WTC11 (cell line): ENCODE measurements around the gene CORO7. TPM values are rescaled to one million over a fixed set of nuclear protein-coding genes. Genes with fewer than 3 reads are reported as not detected.
A peak's percentile ranks its signal among the peaks of the same experiment; 100 is the strongest.
"Not testable (repeated sequence)": the region's sequence is repeated elsewhere in the genome, so short reads cannot be mapped to it uniquely, and the experiment has no call there.

ENCODE experiments used
- ATAC-seq: fragments of 200-7000 bp; cut with Tn5 transposase; 2 replicates; pipeline ENCODE4 v1.10.0; 2021; ENCODE audit warnings: mild to moderate bottlenecking, moderate library complexity
- CTCF ChIA-PET: fragments of 300-600 bp; sonication (Branson Sonifier 250); formaldehyde crosslinking; loops from one replicate; lab custom pipeline; 2021; ENCODE audit warnings: antibody characterized with exemption; lab: Charles Lee
- POLR2A ChIA-PET: fragments of 350-600 bp; sonication (Branson Sonifier 250); formaldehyde crosslinking; loops from one replicate; lab custom pipeline; 2021; ENCODE audit warnings: antibody characterized with exemption; lab: Charles Lee
- DNase-seq: peaks from one replicate; pipeline ENCODE4 v3.0.0; 2021; ENCODE audit warnings: low spot score
- H3K27ac Mint-ChIP-seq: 2 replicates; pipeline ENCODE4 v1.8.0; 2021; ENCODE audit warnings: mixed read lengths
- H3K27me3 Mint-ChIP-seq: 2 replicates; pipeline ENCODE4 v1.8.0; 2021; ENCODE audit warnings: low read depth, mild to moderate bottlenecking, moderate library complexity, mixed read lengths
- H3K36me3 Mint-ChIP-seq: 2 replicates; pipeline ENCODE4 v1.8.0; 2021; ENCODE audit warnings: mixed read lengths
- H3K4me1 Mint-ChIP-seq: 2 replicates; pipeline ENCODE4 v1.8.0; 2022; ENCODE audit warnings: mixed read lengths
- H3K4me3 Mint-ChIP-seq: 2 replicates; pipeline ENCODE4 v1.8.0; 2021; ENCODE audit warnings: mild to moderate bottlenecking, moderate library complexity, mixed read lengths
- H3K9me3 Mint-ChIP-seq: 2 replicates; pipeline ENCODE4 v1.8.0; 2021; ENCODE audit warnings: mixed read lengths
- CBFB ChIP-seq: sonication (generic); formaldehyde crosslinking; IDR thresholded peaks from 2 replicates; pipeline ENCODE4 v1.8.1; 2022; ENCODE audit warnings: mild to moderate bottlenecking, low read depth, missing genetic modification reagents
- CREM ChIP-seq: sonication (generic); formaldehyde crosslinking; IDR thresholded peaks from 2 replicates; pipeline ENCODE4 v1.8.1; 2022; ENCODE audit warnings: mild to moderate bottlenecking, missing genetic modification reagents, moderate library complexity
- CTCF ChIP-seq: fragments of 200-600 bp; IDR thresholded peaks from 2 replicates; pipeline ENCODE4 v1.8.0; 2022; ENCODE audit warnings: antibody characterized with exemption
- FOXP4 ChIP-seq: sonication (generic); formaldehyde crosslinking; IDR thresholded peaks from 2 replicates; pipeline ENCODE4 v1.8.0; 2022; ENCODE audit warnings: mild to moderate bottlenecking, missing genetic modification reagents
- GRHL2 ChIP-seq: fragments of 250-450 bp; sonication (Bioruptor Pico); IDR thresholded peaks from 2 replicates; pipeline ENCODE4 v1.8.0; 2022; ENCODE audit warnings: mild to moderate bottlenecking, moderate library complexity; ENCODE audit not compliant: insufficient replicate concordance, severe bottlenecking
- KAT7 ChIP-seq: sonication (generic); formaldehyde crosslinking; IDR thresholded peaks from 2 replicates; pipeline ENCODE4 v1.8.1; 2023; ENCODE audit warnings: missing genetic modification reagents, mild to moderate bottlenecking, borderline replicate concordance
- PRRX2 ChIP-seq: fragments of 250-450 bp; sonication (Bioruptor Pico); IDR thresholded peaks from 2 replicates; pipeline ENCODE4 v1.8.0; 2021; ENCODE audit warnings: mild to moderate bottlenecking
- TCF7 ChIP-seq: sonication (generic); formaldehyde crosslinking; IDR thresholded peaks from 2 replicates; pipeline ENCODE4 v1.8.0; 2022; ENCODE audit warnings: mild to moderate bottlenecking, low read depth, missing genetic modification reagents, moderate library complexity
- TEAD4 ChIP-seq: sonication (generic); formaldehyde crosslinking; IDR thresholded peaks from 2 replicates; pipeline ENCODE4 v1.8.0; 2022; ENCODE audit warnings: mild to moderate bottlenecking, missing genetic modification reagents
- ZBTB21 ChIP-seq: sonication (generic); formaldehyde crosslinking; IDR thresholded peaks from 2 replicates; pipeline ENCODE4 v1.8.1; 2023; ENCODE audit warnings: mild to moderate bottlenecking, missing genetic modification reagents, borderline replicate concordance
- ZNF671 ChIP-seq: fragments of 250-450 bp; sonication (Bioruptor Pico); IDR thresholded peaks from 2 replicates; pipeline ENCODE4 v1.8.0; 2021; ENCODE audit warnings: mild to moderate bottlenecking
- total RNA-seq: library from RNA; stranded (reverse); gene quantifications from 3 replicates; pipeline ENCODE4 v1.2.3, GENCODE V29; 2021
- TF ChIP-seq, protein P1 (sequence below): sonication (generic); formaldehyde crosslinking; IDR thresholded peaks from 2 replicates; pipeline ENCODE4 v1.8.0; 2023; ENCODE audit warnings: missing genetic modification reagents
- TF ChIP-seq, protein P2 (sequence below): sonication (generic); formaldehyde crosslinking; IDR thresholded peaks from 2 replicates; pipeline ENCODE4 v1.8.1; 2022; ENCODE audit warnings: mild to moderate bottlenecking, moderate library complexity, missing genetic modification reagents
- TF ChIP-seq, protein P3 (sequence below): sonication (generic); formaldehyde crosslinking; IDR thresholded peaks from 2 replicates; pipeline ENCODE4 v1.8.1; 2022; ENCODE audit warnings: missing genetic modification reagents, borderline replicate concordance

Gene CORO7
- total RNA-seq, 1 experiment from 2014 or later, result 45.5 TPM

- TF ChIP-seq, protein P1, sequence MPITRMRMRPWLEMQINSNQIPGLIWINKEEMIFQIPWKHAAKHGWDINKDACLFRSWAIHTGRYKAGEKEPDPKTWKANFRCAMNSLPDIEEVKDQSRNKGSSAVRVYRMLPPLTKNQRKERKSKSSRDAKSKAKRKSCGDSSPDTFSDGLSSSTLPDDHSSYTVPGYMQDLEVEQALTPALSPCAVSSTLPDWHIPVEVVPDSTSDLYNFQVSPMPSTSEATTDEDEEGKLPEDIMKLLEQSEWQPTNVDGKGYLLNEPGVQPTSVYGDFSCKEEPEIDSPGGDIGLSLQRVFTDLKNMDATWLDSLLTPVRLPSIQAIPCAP (CRISPR knock-in tag), result no peak
- TF ChIP-seq ZNF671 (CRISPR knock-in tag) (no peak), GRHL2 (no peak), CREM (CRISPR knock-in tag) (no peak), ZBTB21 (CRISPR knock-in tag) (no peak), TCF7 (CRISPR knock-in tag) (no peak), FOXP4 (CRISPR knock-in tag) (no peak), CTCF (no peak), CBFB (CRISPR knock-in tag) (no peak), PRRX2 (CRISPR knock-in tag) (no peak), TEAD4 (CRISPR knock-in tag) (no peak), KAT7 (CRISPR knock-in tag) (no peak)
- TF ChIP-seq, protein P2, sequence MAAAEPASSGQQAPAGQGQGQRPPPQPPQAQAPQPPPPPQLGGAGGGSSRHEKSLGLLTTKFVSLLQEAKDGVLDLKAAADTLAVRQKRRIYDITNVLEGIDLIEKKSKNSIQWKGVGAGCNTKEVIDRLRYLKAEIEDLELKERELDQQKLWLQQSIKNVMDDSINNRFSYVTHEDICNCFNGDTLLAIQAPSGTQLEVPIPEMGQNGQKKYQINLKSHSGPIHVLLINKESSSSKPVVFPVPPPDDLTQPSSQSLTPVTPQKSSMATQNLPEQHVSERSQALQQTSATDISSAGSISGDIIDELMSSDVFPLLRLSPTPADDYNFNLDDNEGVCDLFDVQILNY (CRISPR knock-in tag), result no peak
- TF ChIP-seq, protein P3, sequence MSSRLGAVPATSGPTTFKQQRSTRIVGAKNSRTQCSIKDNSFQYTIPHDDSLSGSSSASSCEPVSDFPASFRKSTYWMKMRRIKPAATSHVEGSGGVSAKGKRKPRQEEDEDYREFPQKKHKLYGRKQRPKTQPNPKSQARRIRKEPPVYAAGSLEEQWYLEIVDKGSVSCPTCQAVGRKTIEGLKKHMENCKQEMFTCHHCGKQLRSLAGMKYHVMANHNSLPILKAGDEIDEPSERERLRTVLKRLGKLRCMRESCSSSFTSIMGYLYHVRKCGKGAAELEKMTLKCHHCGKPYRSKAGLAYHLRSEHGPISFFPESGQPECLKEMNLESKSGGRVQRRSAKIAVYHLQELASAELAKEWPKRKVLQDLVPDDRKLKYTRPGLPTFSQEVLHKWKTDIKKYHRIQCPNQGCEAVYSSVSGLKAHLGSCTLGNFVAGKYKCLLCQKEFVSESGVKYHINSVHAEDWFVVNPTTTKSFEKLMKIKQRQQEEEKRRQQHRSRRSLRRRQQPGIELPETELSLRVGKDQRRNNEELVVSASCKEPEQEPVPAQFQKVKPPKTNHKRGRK, result no peak
- TF ChIP-seq, all 79 proteins: peak for 0
- Mint-ChIP-seq H3K27ac (peak overlapping the region; percentile 49), H3K4me3 (no peak overlapping the region), H3K4me1 (peaks cover 33% of the 10 kb centered on the region), H3K36me3 (peaks cover 2% of the 10 kb centered on the region; the same call in 1 of the 2 replicates), H3K9me3 (no peaks in the 10 kb centered on the region), H3K27me3 (no peaks in the 10 kb centered on the region)
- ChIA-PET CTCF (interaction anchor here (1.0 to 9.6 kb wide), 3 partner anchors 7 to 36 kb away, joined by 7 to 316 read pairs (median 8); no protein-coding TSS in a partner anchor), POLR2A (no interaction called here)
- ATAC-seq (no peak), DNase-seq (no peak)
These were observed 21.2 kb downstream of the CORO7 start for GRCh38 chr16:4395055-4395726.

DNA sequence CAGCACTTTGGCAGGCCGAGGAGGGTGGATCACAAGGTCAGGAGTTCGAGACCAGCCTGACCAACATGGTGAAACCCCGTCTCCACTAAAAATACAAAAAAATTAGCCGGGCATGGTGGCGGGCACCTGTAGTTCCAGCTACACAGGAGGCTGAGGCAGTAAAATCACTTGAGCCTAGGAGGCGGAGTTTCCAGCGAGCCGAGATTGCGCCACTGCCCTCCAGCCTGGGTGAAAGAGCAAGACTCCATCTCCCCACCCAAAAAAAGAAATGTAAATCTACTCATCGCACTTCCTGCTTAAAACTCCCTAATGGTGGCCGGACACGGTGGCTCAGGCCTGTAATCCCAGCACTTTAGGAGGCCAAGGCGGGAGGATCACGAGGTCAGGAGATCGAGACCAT lies 22.5 kb downstream of the CORO7 start:
- not testable (repeated sequence) for H3K9me3 Mint-ChIP-seq, ATAC-seq, DNase-seq, H3K36me3 Mint-ChIP-seq, H3K4me3 Mint-ChIP-seq, H3K27me3 Mint-ChIP-seq
- Mint-ChIP-seq H3K4me1 (peaks cover 46% of the 10 kb centered on the region), H3K27ac (peak overlapping the region; percentile 90; the same call in 1 of the 2 replicates)
- POLR2A ChIA-PET, result interaction anchor here (0.7 to 3.2 kb wide), 6 partner anchors 11 to 122 kb away, joined by 3 to 25 read pairs (median 4); no protein-coding TSS in a partner anchor
- CTCF ChIA-PET, result interaction anchor here (1.1 to 9.6 kb wide), 14 partner anchors 9 to 231 kb away, joined by 3 to 316 read pairs (median 14); partner anchors contain the start of genes MGRN1, PAM16, TFAP4 and VASN
